Chondrocyte (in vitro differentiated cells): ENCODE results near the gene PCLO. TPM values are rescaled to one million over a fixed set of nuclear protein-coding genes. Genes with fewer than 3 reads are reported as not detected.

Experiments
- DNase-seq: peaks from one replicate; pipeline ENCODE4 v3.0.0; 2021; ENCODE audit warnings: mixed read lengths, low spot score
- H3K27ac Mint-ChIP-seq: one replicate; pipeline ENCODE4 v1.8.0; 2021; ENCODE audit warnings: mild to moderate bottlenecking, moderate library complexity, mixed read lengths; ENCODE audit not compliant: unreplicated experiment
- H3K27me3 Mint-ChIP-seq: 2 replicates; pipeline ENCODE4 v1.8.0; 2021; ENCODE audit warnings: low read depth, mixed read lengths
- H3K36me3 Mint-ChIP-seq: 2 replicates; pipeline ENCODE4 v1.8.0; 2021; ENCODE audit warnings: low read depth, mixed read lengths
- H3K4me1 Mint-ChIP-seq: 2 replicates; pipeline ENCODE4 v1.8.0; 2021; ENCODE audit warnings: low read depth, mild to moderate bottlenecking, mixed read lengths
- H3K4me3 Mint-ChIP-seq: one replicate; pipeline ENCODE4 v1.8.0; 2021; ENCODE audit warnings: mild to moderate bottlenecking, moderate library complexity, mixed read lengths; ENCODE audit not compliant: unreplicated experiment
- H3K9me3 Mint-ChIP-seq: 2 replicates; pipeline ENCODE4 v1.8.0; 2021; ENCODE audit warnings: low read depth, mixed read lengths
- total RNA-seq: library from RNA; stranded (reverse); gene quantifications from 3 replicates; pipeline ENCODE4 v1.2.1, GENCODE V29; 2021
- TF ChIP-seq, protein P1 (sequence below): fragments of 200-600 bp; sonication (generic); IDR thresholded peaks from 2 replicates; pipeline ENCODE4 v1.5.0; 2021; ENCODE audit warnings: antibody characterized with exemption, mild to moderate bottlenecking, moderate library complexity

The PCLO gene
- total RNA-seq, 1 donor from 2014 or later, result 1.5 TPM

- Mint-ChIP-seq H3K36me3 (no peaks in the 10 kb centered on the region), H3K27ac (no peak overlapping the region), H3K27me3 (no peaks in the 10 kb centered on the region), H3K9me3 (no peaks in the 10 kb centered on the region), H3K4me3 (no peak overlapping the region), H3K4me1 (no peaks in the 10 kb centered on the region)
- TF ChIP-seq, protein P1, sequence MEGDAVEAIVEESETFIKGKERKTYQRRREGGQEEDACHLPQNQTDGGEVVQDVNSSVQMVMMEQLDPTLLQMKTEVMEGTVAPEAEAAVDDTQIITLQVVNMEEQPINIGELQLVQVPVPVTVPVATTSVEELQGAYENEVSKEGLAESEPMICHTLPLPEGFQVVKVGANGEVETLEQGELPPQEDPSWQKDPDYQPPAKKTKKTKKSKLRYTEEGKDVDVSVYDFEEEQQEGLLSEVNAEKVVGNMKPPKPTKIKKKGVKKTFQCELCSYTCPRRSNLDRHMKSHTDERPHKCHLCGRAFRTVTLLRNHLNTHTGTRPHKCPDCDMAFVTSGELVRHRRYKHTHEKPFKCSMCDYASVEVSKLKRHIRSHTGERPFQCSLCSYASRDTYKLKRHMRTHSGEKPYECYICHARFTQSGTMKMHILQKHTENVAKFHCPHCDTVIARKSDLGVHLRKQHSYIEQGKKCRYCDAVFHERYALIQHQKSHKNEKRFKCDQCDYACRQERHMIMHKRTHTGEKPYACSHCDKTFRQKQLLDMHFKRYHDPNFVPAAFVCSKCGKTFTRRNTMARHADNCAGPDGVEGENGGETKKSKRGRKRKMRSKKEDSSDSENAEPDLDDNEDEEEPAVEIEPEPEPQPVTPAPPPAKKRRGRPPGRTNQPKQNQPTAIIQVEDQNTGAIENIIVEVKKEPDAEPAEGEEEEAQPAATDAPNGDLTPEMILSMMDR, result no peak
- no peak for DNase-seq
Measured at GRCh38 chr7:83055197-83055596, 107.5 kb downstream of the PCLO start.

GRCh38 chr7:83054472-83054871 is 108.2 kb downstream of the PCLO start:
- no peaks in the 10 kb centered on the region for H3K27me3 Mint-ChIP-seq
- TF ChIP-seq, protein P1, result no peak
- H3K27ac Mint-ChIP-seq, result no peak overlapping the region

GRCh38 chr7:83053965-83054364 is 108.7 kb downstream of the PCLO start:
- no peak for DNase-seq
- H3K27ac Mint-ChIP-seq, result no peak overlapping the region
- H3K4me1 Mint-ChIP-seq, result no peaks in the 10 kb centered on the region
- H3K4me3 Mint-ChIP-seq, result no peak overlapping the region
- TF ChIP-seq, protein P1, result no peak
- no peaks in the 10 kb centered on the region for H3K27me3 Mint-ChIP-seq
- H3K36me3 Mint-ChIP-seq, result no peaks in the 10 kb centered on the region
- H3K9me3 Mint-ChIP-seq, result no peaks in the 10 kb centered on the region

More at GRCh38 chr7:83054472-83054871, 108.2 kb downstream of the PCLO start:
- Mint-ChIP-seq H3K4me3 (no peak overlapping the region), H3K4me1 (no peaks in the 10 kb centered on the region), H3K9me3 (no peaks in the 10 kb centered on the region), H3K36me3 (no peaks in the 10 kb centered on the region)
- DNase-seq, result no peak

GRCh38 chr7:83040484-83040883 is 122.2 kb downstream of the PCLO start:
- Mint-ChIP-seq H3K4me3 (no peak overlapping the region), H3K27me3 (no peaks in the 10 kb centered on the region), H3K36me3 (no peaks in the 10 kb centered on the region), H3K4me1 (no peaks in the 10 kb centered on the region), H3K9me3 (no peaks in the 10 kb centered on the region), H3K27ac (no peak overlapping the region)
- DNase-seq, result no peak
- TF ChIP-seq, protein P1, result no peak

- TF ChIP-seq, protein P1, result no peak
- Mint-ChIP-seq H3K9me3 (no peaks in the 10 kb centered on the region), H3K4me1 (no peaks in the 10 kb centered on the region), H3K27ac (no peak overlapping the region), H3K36me3 (no peaks in the 10 kb centered on the region), H3K4me3 (no peak overlapping the region), H3K27me3 (no peaks in the 10 kb centered on the region)
- no peak for DNase-seq
Measured at GRCh38 chr7:83038787-83039186, 123.9 kb downstream of the PCLO start.
